Stomach (tissue), 4 donors: Measurements from ENCODE around the gene ADM5.

Experiments used
- CTCF ChIP-seq, 7 experiments: fragments of 450-650 bp in 4 of 7; fragments of 200-600 bp in 3 of 7; sonication (generic) in 3 of 7; IDR thresholded peaks; one replicate each; pipeline ENCODE4 v1.5.1; 2016 to 2019; ENCODE audit warnings: antibody characterized with exemption in 7 of 7, control low read depth in 2 of 7, mild to moderate bottlenecking in 1 of 7
- EP300 ChIP-seq: sonication (generic); formaldehyde crosslinking; IDR thresholded peaks from one replicate; pipeline ENCODE4 v1.6.1; 2017; ENCODE audit warnings: antibody characterized with exemption
- POLR2A ChIP-seq, 4 donors: fragments of 450-650 bp; IDR thresholded peaks; one replicate each; pipeline ENCODE4 v1.6.1; 2016; ENCODE audit warnings: antibody characterized with exemption in 4 of 4, control low read depth in 2 of 4, mild to moderate bottlenecking in 1 of 4, moderate library complexity in 1 of 4
- POLR2AphosphoS5 ChIP-seq, 3 donors: sonication (generic); formaldehyde crosslinking; IDR thresholded peaks; one replicate each; pipeline ENCODE4 v1.6.1; 2016; ENCODE audit warnings: antibody characterized with exemption in 3 of 3

DNA sequence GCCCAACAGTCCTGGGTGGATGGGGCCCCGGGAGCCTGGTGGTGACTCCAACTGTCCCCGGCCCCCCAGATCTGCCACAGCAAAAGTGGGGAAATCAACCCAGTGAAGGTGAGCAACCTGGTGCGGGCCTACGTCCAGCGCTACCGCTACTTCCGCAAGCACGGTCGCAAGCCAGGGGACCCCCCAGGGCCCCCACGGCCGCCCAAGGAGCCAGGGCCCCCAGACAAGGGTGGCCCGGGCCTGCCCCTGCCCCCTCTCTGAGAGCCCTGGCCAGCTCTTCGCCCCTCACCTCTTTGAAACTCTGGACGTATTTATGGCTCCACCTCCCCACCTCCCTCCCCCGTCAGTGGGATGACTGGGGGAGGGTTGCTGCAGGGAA, 31.3 kb upstream of the ADM5 start:
- TF ChIP-seq EP300 = no peak
- TF ChIP-seq POLR2AphosphoS5 (IDR thresholded peaks at IDR 0.05) = no peak
- no peak for TF ChIP-seq CTCF (IDR thresholded peaks at IDR 0.05)
- TF ChIP-seq POLR2A (IDR thresholded peaks at IDR 0.05) = no peak
